HUDEP-2 (cell line): ENCODE data around the gene TOM1L1.

Experiments used
- DNase-seq, 76 experiments: peaks; one replicate each; lab custom pipeline; 2025; ENCODE audit not compliant: unreplicated experiment in 76 of 76; lab: John Stamatoyannopoulos, UW

The TOM1L1 gene

GRCh38 chr17:54983260-54983659 is 82.6 kb downstream of the TOM1L1 start:
- DNase-seq, result no peak

GRCh38 chr17:54985476-54985875 is 84.8 kb downstream of the TOM1L1 start:
- DNase-seq, result no peak

GRCh38 chr17:54990118-54990517 is 89.5 kb downstream of the TOM1L1 start:
- DNase-seq, result no peak

- DNase-seq, result no peak
These were observed 90.9 kb downstream of the TOM1L1 start for GRCh38 chr17:54991567-54991966.

- peak in 20 of 76 experiments; percentile 7 to 37 (median 22) for DNase-seq
These were observed 92.4 kb downstream of the TOM1L1 start for GRCh38 chr17:54992797-54993639.

GRCh38 chr17:54996441-54996840 is 95.8 kb downstream of the TOM1L1 start:
- no peak for DNase-seq

- DNase-seq, result no peak
These were observed 101.8 kb downstream of the TOM1L1 start for GRCh38 chr17:55002458-55002857.

GRCh38 chr17:55004484-55004883 is 103.8 kb downstream of the TOM1L1 start:
- no peak for DNase-seq

- peak in 25 of 76 experiments; percentile 1 to 51 (median 18) for DNase-seq
These were observed 104.9 kb downstream of the TOM1L1 start for GRCh38 chr17:55005520-55005919.
